Keratinocyte (primary cell): ENCODE results near the gene DEGS2.

Source experiments
- CTCF ChIP-seq, 3 experiments: IDR thresholded peaks in 1 of 3; conservative IDR thresholded peaks in 1 of 3; optimal IDR thresholded peaks in 1 of 3; 2 replicates in 2 of 3; 3 replicates in 1 of 3; pipeline versions ENCODE3 to v1.5.1; 2011; ENCODE audit warnings: low read length in 3 of 3, mild to moderate bottlenecking in 3 of 3, moderate library complexity in 2 of 3, control low read depth in 1 of 3, inconsistent platforms in 1 of 3; ENCODE audit not compliant: insufficient read depth in 2 of 3; ENCODE audit errors: extremely low read depth in 1 of 3
- EZH2 ChIP-seq: IDR thresholded peaks from one replicate; pipeline ENCODE4 v1.6.1; 2012; ENCODE audit warnings: inconsistent platforms, mild to moderate bottlenecking, low read length, moderate library complexity

GRCh38 chr14:100115236-100115635 is 44.2 kb downstream of the DEGS2 start:
- TF ChIP-seq EZH2: no peak
- TF ChIP-seq CTCF (optimal IDR thresholded peaks at IDR 0.05 in 1 of 3, IDR thresholded peaks at IDR 0.05 in 1 of 3, conservative IDR thresholded peaks at IDR 0.05 in 1 of 3; ENCODE audit: extremely low read depth in 1 of 3, insufficient read depth in 2 of 3, low read length in 3 of 3): no peak
